HUES6 (cell line): ENCODE results near the gene AP3D1.
"Not testable (repeated sequence)": the region's sequence is repeated elsewhere in the genome, so short reads cannot be mapped to it uniquely, and the experiment has no call there.

Experiments used
- H3K27ac ChIP-seq: 2 replicates; pipeline ENCODE4 v1.7.0; 2013; ENCODE audit warnings: low read depth, mild to moderate bottlenecking, low read length, inconsistent platforms
- H3K27me3 ChIP-seq: 2 replicates; pipeline ENCODE4 v1.6.1; 2013; ENCODE audit warnings: low read length; ENCODE audit not compliant: control insufficient read depth, insufficient read depth
- H3K36me3 ChIP-seq: 2 replicates; pipeline ENCODE4 v1.6.1; 2013; ENCODE audit warnings: low read length; ENCODE audit not compliant: control insufficient read depth, insufficient read depth
- H3K4me1 ChIP-seq: 2 replicates; pipeline ENCODE4 v1.6.1; 2013; ENCODE audit warnings: low read length; ENCODE audit not compliant: control insufficient read depth, insufficient read depth
- H3K4me3 ChIP-seq: 2 replicates; pipeline ENCODE4 v1.5.1; 2013; ENCODE audit warnings: low read depth, low read length
- H3K9ac ChIP-seq: one replicate; pipeline ENCODE4 v1.6.1; 2013; ENCODE audit warnings: mild to moderate bottlenecking, low read length
- H3K9me3 ChIP-seq: 2 replicates; pipeline ENCODE4 v1.6.1; 2013; ENCODE audit warnings: low read depth, low read length; ENCODE audit not compliant: control insufficient read depth, insufficient read depth

Gene AP3D1

DNA sequence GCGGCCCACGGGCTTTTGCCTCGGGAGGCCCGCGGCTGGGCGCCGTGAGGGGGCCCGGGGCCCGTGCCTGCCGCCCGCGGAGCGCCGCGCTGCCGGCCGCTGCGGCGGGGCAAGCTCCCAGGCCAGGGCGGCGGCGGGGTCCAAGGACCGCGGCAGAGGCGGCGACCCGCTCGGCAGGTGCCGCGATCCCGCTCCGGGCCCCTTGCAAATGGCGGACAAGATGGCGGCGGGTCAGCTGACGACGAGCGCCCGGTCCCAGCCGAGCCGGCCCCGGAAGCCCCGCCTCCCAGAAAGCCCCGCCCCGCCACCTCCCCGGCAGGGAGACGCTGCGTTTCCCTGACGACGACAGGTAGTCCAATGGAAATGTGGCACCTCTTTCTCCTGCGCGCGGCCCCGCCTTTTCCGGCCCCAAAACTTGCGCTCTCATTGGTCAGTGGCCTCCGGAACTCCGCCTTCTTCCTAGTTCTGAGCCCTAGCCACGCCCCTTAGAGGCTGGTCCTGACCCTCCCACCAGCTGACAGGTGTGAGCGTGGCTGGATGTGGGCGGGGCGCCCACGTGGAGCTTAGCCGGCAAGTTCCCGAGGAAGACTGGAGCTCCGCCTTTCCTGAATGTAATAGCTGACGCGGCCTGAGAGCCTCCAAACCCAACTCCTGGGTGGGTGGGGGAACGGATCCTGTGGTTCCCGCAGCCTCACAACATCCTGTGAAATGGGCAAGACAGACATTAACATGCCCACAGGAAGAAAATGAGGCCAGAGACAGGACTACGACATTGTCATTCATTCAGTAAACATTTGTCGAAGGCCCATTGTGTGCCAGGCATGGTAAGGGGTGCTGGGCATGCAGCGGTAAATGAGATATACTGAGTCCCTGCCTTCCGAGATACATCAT, at the start of gene AP3D1:
Gene AP3D1, minus strand, starts transcription at position 228 of the 891 bp plus-strand sequence. CDS start 232 bp downstream, outside the sequence.
- Histone ChIP-seq H3K4me3 (peak within 1 kb of the TSS; percentile 100), H3K27ac (peak within 1 kb of the TSS; percentile 87; the same call in 1 of the 2 replicates), H3K36me3 (peaks cover 16% of the 10 kb centered on the region), H3K4me1 (peaks cover 12% of the 10 kb centered on the region), H3K9ac (peak within 1 kb of the TSS; percentile 97), H3K9me3 (no peaks in the 10 kb centered on the region), H3K27me3 (no peaks in the 10 kb centered on the region)

DNA sequence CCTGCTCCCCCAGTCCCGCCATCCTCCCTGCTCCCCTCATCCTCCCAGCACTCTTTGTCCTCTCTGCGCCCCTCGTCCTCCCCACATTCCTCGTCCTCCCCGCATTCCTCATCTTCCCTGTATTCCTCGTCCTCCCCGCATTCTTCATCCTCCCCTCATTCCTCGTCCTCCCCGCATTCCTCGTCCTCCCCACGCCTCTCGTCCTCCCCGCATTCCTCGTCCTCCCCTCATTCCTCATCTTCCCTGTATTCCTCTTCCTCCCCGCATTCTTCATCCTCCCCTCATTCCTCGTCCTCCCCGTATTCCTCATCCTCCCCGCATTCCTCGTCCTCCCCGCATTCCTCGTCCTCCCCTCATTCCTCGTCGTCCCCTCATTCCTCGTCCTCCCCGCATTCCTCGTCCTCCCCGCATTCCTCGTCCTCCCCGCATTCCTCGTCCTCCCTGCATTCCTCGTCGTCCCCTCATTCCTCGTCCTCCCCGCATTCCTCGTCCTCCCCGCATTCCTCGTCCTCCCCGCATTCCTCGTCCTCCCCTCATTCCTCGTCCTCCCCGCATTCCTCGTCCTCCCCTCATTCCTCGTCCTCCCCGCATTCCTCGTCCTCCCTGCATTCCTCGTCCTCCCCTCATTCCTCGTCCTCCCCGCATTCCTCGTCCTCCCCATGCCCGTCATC, 49.4 kb upstream of the AP3D1 start:
- not testable (repeated sequence) for H3K27me3 ChIP-seq, H3K4me1 ChIP-seq, H3K9me3 ChIP-seq, H3K27ac ChIP-seq, H3K9ac ChIP-seq, H3K4me3 ChIP-seq
- H3K36me3 ChIP-seq, result peaks cover 57% of the 10 kb centered on the region

DNA sequence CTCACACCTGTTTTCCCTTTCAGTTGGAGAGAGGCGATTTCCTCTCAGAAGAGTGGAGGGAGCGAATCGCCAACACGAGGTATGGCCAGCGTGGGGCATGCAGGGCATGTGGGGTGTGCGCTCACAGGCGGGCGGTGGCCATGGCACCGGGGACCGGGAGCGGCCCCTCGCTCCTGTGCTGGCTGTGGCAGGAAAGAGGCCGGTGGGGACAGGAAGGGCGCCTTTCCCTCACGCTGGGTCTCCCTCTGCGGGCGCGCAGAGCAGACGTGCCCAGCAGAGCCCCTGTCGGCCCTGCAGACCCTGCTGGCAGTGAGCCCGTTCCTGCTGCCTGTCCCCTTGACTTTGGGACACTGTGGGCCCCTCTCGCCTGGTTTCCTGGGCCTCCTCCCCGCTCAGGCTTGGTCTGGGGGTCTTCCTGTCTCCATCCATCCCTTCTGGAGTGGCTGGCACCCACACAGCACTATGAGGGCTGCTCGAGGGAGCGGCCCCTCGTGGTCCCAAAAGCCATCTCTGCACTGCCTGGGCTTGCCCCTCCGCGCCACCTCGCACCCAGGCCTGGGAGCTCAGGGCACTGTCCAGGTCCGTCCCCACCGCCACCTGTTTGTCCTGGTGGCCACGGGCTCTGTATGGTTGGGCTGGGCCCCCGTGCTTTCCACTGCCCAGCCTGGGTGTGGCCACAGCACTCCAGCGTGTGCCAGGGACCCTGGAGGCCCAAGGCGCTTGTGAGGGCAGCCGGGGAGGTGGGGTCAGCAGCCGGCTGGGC, 48.7 kb upstream of the AP3D1 start:
- peaks cover 3% of the 10 kb centered on the region; the same call in 1 of the 2 replicates for H3K4me1 ChIP-seq
- H3K36me3 ChIP-seq, result peaks cover 59% of the 10 kb centered on the region
- H3K27ac ChIP-seq, result no peak overlapping the region; the same call in 1 of the 2 replicates
- no peak overlapping the region for H3K4me3 ChIP-seq
- H3K27me3 ChIP-seq, result no peaks in the 10 kb centered on the region
- no peak overlapping the region for H3K9ac ChIP-seq
- no peaks in the 10 kb centered on the region for H3K9me3 ChIP-seq

DNA sequence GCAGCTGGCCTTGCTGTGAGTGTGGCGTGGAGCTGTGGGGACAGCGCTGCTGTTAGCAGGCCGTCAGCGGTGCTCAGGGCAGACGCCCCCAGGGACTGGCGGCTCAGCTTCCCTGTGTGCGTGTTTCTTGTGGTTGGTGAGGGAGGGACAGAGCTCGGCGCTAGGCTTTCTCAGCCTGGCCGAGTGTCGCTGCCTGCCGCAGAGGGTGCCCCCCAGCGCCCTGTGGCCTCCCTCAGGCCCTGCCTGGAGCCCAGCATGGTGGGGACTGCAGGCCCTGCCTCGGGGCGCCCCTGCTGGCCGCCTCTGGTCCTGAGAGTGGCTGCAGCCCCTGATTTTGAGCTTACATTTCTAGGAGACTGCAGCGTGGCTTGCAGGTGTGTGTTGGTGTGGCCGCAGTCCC, 47.8 kb upstream of the AP3D1 start:
- H3K27me3 ChIP-seq, result no peaks in the 10 kb centered on the region
- no peak overlapping the region for H3K4me3 ChIP-seq
- H3K36me3 ChIP-seq, result peaks cover 58% of the 10 kb centered on the region
- H3K4me1 ChIP-seq, result peaks cover 3% of the 10 kb centered on the region; the same call in 1 of the 2 replicates
- H3K27ac ChIP-seq, result peak overlapping the region; percentile 4; the same call in 1 of the 2 replicates
- H3K9me3 ChIP-seq, result no peaks in the 10 kb centered on the region
- H3K9ac ChIP-seq, result no peak overlapping the region

DNA sequence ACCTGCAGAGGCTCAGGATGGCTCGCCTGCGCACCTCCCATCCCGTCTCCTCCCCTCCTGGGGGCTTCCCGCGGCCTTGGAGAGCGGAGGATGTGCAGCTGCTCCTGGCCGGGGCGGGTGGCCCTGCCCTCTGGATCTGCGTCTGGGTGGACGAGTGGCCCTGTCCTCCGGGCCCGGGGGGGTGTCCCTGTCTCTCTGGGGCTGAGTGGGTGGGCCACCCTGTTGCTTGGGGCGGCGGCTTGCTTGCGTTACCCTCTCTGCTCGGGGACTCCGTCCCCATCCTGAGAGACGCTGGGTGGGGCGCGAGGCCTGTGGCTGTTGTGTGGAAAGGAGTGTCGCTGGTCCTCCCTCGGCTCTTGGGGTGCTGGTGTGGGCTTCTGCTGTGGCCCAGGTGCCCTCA, 47.0 kb upstream of the AP3D1 start:
- Histone ChIP-seq H3K27me3 (no peaks in the 10 kb centered on the region), H3K27ac (no peak overlapping the region), H3K4me1 (peaks cover 3% of the 10 kb centered on the region; the same call in 1 of the 2 replicates), H3K9ac (no peak overlapping the region), H3K4me3 (no peak overlapping the region), H3K36me3 (peaks cover 56% of the 10 kb centered on the region), H3K9me3 (no peaks in the 10 kb centered on the region)

DNA sequence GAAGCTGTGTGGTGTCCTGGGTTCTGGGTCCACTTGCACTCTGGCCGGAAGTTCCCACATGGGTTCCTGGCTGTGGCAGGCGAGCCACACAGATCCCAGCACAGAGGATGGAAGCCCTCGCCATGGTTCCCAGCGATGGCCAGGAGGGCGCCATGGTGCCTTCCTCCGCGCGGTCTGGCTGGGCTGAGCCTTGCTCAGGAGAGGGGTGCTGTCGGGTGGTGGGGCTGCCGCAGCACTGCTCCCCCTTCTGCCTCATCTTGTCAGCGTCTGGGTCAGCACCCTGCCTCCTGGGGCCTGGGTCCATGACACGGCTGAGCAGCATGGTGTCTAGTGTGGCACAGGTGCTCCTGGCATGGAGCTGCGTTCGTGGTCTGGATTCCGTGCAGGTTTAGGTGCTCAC, 45.9 kb upstream of the AP3D1 start:
- Histone ChIP-seq H3K9me3 (no peaks in the 10 kb centered on the region), H3K36me3 (peaks cover 61% of the 10 kb centered on the region), H3K27ac (no peak overlapping the region), H3K4me1 (peaks cover 3% of the 10 kb centered on the region; the same call in 1 of the 2 replicates), H3K9ac (no peak overlapping the region), H3K4me3 (no peak overlapping the region), H3K27me3 (no peaks in the 10 kb centered on the region)

DNA sequence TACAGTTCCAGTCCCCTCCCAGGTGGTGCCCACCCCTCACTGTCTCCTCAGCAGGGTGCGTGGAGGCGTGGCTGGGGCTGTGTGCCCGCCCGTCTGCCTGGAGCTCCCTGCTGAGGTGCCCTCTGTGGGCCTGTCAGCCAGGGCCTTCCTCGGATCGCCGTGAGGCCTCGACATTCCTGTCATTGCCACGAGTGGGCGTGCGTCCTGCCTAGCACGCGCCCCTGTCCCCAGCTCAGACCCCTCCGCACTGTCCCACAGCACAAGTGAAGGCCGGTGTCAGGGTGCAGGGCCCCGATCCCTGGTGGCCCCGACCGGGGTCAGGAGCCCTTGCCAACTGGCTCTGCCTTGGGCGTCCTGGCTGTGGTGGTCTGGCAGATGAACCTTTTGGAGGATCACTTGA, 44.5 kb upstream of the AP3D1 start:
- H3K9me3 ChIP-seq, result no peaks in the 10 kb centered on the region
- no peak overlapping the region for H3K4me3 ChIP-seq
- no peak overlapping the region for H3K9ac ChIP-seq
- H3K4me1 ChIP-seq, result peaks cover 3% of the 10 kb centered on the region; the same call in 1 of the 2 replicates
- H3K27me3 ChIP-seq, result no peaks in the 10 kb centered on the region
- no peak overlapping the region for H3K27ac ChIP-seq
- H3K36me3 ChIP-seq, result peaks cover 63% of the 10 kb centered on the region

DNA sequence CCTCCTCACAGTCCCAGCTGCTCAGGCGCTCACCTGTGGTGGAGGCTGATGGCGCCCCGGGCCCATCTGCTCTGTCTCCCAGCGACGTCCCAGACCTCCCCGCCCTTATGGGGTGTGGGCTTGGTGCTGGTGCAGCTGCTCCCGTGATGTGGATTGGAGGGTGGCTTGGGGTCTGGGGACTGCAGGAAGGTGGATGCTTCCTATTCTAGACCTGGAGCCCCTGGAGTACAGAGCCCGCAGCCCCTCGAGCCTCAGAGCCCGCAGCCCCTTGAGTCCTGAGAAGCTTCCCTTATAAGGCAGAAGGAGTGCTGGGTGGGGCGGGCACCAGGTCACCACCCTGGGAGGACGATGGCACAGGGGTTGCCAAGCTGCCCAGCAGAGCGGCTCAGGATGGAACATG, 44.0 kb upstream of the AP3D1 start:
- H3K4me3 ChIP-seq, result no peak overlapping the region
- H3K27ac ChIP-seq, result no peak overlapping the region
- no peak overlapping the region for H3K9ac ChIP-seq
- no peaks in the 10 kb centered on the region for H3K27me3 ChIP-seq
- no peaks in the 10 kb centered on the region for H3K9me3 ChIP-seq
- peaks cover 68% of the 10 kb centered on the region for H3K36me3 ChIP-seq
- H3K4me1 ChIP-seq, result peaks cover 3% of the 10 kb centered on the region; the same call in 1 of the 2 replicates

DNA sequence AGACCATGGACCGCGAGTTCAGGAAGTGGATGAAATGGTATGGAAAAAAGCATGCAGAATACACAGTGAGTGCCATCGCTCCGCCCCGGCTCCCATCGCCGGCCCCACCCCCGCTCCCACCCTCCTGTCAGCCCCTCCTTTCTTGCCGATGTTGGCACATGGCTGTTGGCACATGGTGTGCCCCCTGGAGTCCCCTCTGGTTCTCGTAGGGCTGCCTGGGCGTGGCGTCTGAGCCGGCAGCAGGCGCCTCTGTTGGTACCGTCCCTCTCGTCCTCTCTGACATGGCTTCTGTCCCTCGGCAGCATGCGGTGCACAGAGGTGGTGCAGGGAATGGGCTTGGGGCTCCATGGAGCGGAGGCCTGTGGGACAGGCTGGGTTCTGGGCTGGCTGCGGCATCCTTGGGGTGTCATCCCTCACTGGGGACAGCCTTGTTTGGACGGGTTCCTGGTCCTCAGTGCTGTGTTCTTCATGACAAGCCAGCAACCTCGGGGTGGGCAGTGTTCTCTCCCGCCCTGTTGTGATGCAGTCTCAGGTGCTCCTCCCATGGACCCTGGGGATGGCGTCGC, 43.2 kb upstream of the AP3D1 start:
- peaks cover 70% of the 10 kb centered on the region for H3K36me3 ChIP-seq
- H3K27ac ChIP-seq, result no peak overlapping the region
- H3K9ac ChIP-seq, result no peak overlapping the region
- no peaks in the 10 kb centered on the region for H3K27me3 ChIP-seq
- no peak overlapping the region for H3K4me3 ChIP-seq
- H3K9me3 ChIP-seq, result no peaks in the 10 kb centered on the region
- peaks cover 3% of the 10 kb centered on the region; the same call in 1 of the 2 replicates for H3K4me1 ChIP-seq

DNA sequence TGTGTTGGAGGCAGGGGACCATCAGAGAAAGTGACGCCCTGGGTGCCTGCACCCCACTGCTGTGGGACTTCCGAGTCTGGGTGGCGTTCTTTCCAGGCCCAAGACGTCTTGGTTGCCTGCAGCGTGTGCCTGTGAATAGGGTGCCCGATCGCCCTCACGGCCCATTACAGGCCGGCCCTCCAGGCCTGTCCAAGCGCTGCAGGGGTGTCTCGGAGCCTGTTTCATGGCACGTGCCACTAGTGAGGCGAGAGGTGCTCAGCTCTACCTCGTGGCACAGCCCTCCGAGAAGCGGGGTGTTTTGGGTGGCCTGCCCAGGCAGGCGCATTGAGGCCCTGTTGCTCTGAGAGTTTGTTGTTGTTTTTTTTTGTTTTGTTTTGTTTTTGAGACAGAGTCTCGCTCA, 42.4 kb upstream of the AP3D1 start:
- Histone ChIP-seq H3K36me3 (peaks cover 78% of the 10 kb centered on the region), H3K27ac (no peak overlapping the region), H3K9me3 (no peaks in the 10 kb centered on the region), H3K4me3 (no peak overlapping the region), H3K4me1 (no peaks in the 10 kb centered on the region), H3K27me3 (no peaks in the 10 kb centered on the region), H3K9ac (peak overlapping the region; percentile 15)
